ENCODE results near the gene ZC3H11A.
"Not testable (repeated sequence)": the region's sequence is repeated elsewhere in the genome, so short reads cannot be mapped to it uniquely, and the experiment has no call there.

The ZC3H11A gene

GRCh38 chr1:203795441-203796235, at the start of gene ZC3H11A, which contains the start of gene ZBED6:
Gene ZC3H11A, plus strand, starts transcription at chr1:203795623. Its CDS starts 21,448 bp downstream, at chr1:203817071.
Gene ZBED6, plus strand, starts transcription at chr1:203795623. Its CDS starts 1,900 bp downstream, at chr1:203797523.
- peak; percentile 96 to 98 for DNase-seq (ENCODE audit: low read depth in 2 of 2)

GRCh38 chr1:203746281-203746680, 49.1 kb upstream of the ZC3H11A start:
- DNase-seq (ENCODE audit: low read depth in 2 of 2) = no peak

- DNase-seq (ENCODE audit: low read depth in 2 of 2) = no peak
These were observed 44.4 kb upstream of the ZC3H11A start for GRCh38 chr1:203751051-203751450.

GRCh38 chr1:203751618-203752361, 43.6 kb upstream of the ZC3H11A start:
- DNase-seq (ENCODE audit: low read depth in 2 of 2) = not testable (repeated sequence)

- DNase-seq (ENCODE audit: low read depth in 2 of 2) = no peak
These were observed 41.0 kb upstream of the ZC3H11A start for GRCh38 chr1:203754455-203754864.

- DNase-seq (ENCODE audit: low read depth in 2 of 2) = no peak
These were observed 39.4 kb upstream of the ZC3H11A start for GRCh38 chr1:203756036-203756435.

- not testable (repeated sequence) for DNase-seq (ENCODE audit: low read depth in 2 of 2)
These were observed 36.7 kb upstream of the ZC3H11A start for GRCh38 chr1:203758749-203759148.

GRCh38 chr1:203760506-203760905, 34.9 kb upstream of the ZC3H11A start:
- DNase-seq (ENCODE audit: low read depth in 2 of 2) = no peak

GRCh38 chr1:203761958-203762357, 33.5 kb upstream of the ZC3H11A start:
- DNase-seq (ENCODE audit: low read depth in 2 of 2) = not testable (repeated sequence)

GRCh38 chr1:203763505-203763904, 31.9 kb upstream of the ZC3H11A start:
- no peak for DNase-seq (ENCODE audit: low read depth in 2 of 2)

GRCh38 chr1:203764105-203765028, 31.1 kb upstream of the ZC3H11A start:
- DNase-seq (ENCODE audit: low read depth in 2 of 2) = no peak

GRCh38 chr1:203765029-203765837, 30.2 kb upstream of the ZC3H11A start, which contains the start of gene LAX1:
Gene LAX1, plus strand, starts transcription at chr1:203765183. Its CDS starts 383 bp downstream, at chr1:203765566.
- peak; percentile 54 to 68 for DNase-seq (ENCODE audit: low read depth in 2 of 2)

GRCh38 chr1:203768256-203768655, 27.2 kb upstream of the ZC3H11A start:
- no peak for DNase-seq (ENCODE audit: low read depth in 2 of 2)

- no peak for DNase-seq (ENCODE audit: low read depth in 2 of 2)
These were observed 25.7 kb upstream of the ZC3H11A start for GRCh38 chr1:203769505-203770343.

- no peak for DNase-seq (ENCODE audit: low read depth in 2 of 2)
These were observed 23.5 kb upstream of the ZC3H11A start for GRCh38 chr1:203771901-203772301.

GRCh38 chr1:203772836-203773235, 22.6 kb upstream of the ZC3H11A start:
- no peak for DNase-seq (ENCODE audit: low read depth in 2 of 2)

GRCh38 chr1:203776636-203777035, 18.8 kb upstream of the ZC3H11A start:
- DNase-seq (ENCODE audit: low read depth in 2 of 2) = no peak

GRCh38 chr1:203777596-203777995, 17.8 kb upstream of the ZC3H11A start:
- no peak for DNase-seq (ENCODE audit: low read depth in 2 of 2)

GRCh38 chr1:203778146-203778545, 17.3 kb upstream of the ZC3H11A start:
- no peak for DNase-seq (ENCODE audit: low read depth in 2 of 2)

GRCh38 chr1:203778789-203779188, 16.6 kb upstream of the ZC3H11A start:
- no peak for DNase-seq (ENCODE audit: low read depth in 2 of 2)

Data from stimulated activated CD4-positive, alpha-beta T cell treated with anti-CD3 and anti-CD28 coated beads, Interleukin-4, amount 100 ng/mL, for 48 hours (primary cell).